GM12892 (cell line): Measurements from ENCODE around the gene CDH10. TPM values are rescaled to one million over a fixed set of nuclear protein-coding genes. Genes with fewer than 3 reads are reported as not detected.

Experiments used
- DNase-seq: peaks from one replicate; pipeline ENCODE4 v3.0.0; 2011; ENCODE audit not compliant: insufficient read length
- FAIRE-seq: peaks from 2 replicates; lab custom pipeline; 2011; peaks lifted over from hg19 to GRCh38; lab: Jason Lieb, UNC
- POLR2A ChIP-seq: IDR thresholded peaks from 2 replicates; pipeline ENCODE4 v1.6.1; 2011; ENCODE audit warnings: low read depth, low read length, control low read depth
- POLR2AphosphoS5 ChIP-seq: IDR thresholded peaks from 2 replicates; pipeline ENCODE4 v1.6.1; 2011; ENCODE audit warnings: low read depth, low read length, control low read depth
- TAF1 ChIP-seq: IDR thresholded peaks from 2 replicates; pipeline ENCODE4 v1.6.1; 2011; ENCODE audit warnings: low read depth, mild to moderate bottlenecking, control low read depth, low read length, borderline replicate concordance
- polyA plus RNA-seq: library from polyadenylated mRNA; unstranded; fragments of >200 nt; gene quantifications from one replicate; pipeline ENCODE4 v1.2.1, GENCODE V29; 2012; ENCODE audit warnings: missing spikeins, inconsistent platforms; ENCODE audit not compliant: missing spikeins

Gene CDH10
- polyA plus RNA-seq, result not detected

DNA sequence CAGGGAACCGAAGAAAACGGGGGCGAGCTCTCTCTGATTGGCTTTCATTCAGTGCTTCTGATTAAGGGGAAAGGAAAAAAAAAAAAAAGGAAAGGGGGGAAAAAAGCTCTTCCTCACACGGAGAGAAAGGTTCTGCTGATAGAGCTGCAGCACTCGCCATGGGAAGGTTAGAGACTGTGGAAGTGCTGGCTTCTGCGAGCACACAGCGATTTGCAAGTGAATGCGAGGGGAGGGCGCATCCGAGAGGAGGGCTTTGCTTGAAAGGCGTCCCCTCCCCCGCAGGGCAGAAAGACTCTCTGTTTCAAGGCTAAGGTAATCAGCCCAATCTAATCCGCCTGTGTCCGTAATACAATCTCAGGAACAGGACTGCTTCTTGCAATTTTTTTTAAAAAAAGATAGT, at the start of gene CDH10:
Gene CDH10, minus strand, starts transcription at position 218 of the 400 bp plus-strand sequence. CDS start 51,488 bp downstream, outside the sequence.
- DNase-seq, result no peak
- FAIRE-seq, result no peak
- TF ChIP-seq POLR2AphosphoS5 (no peak), POLR2A (no peak), TAF1 (no peak)

- FAIRE-seq, result no peak
- TF ChIP-seq TAF1 (no peak), POLR2A (no peak), POLR2AphosphoS5 (no peak)
- no peak for DNase-seq
These were observed 48.8 kb upstream of the CDH10 start for GRCh38 chr5:24693609-24694008.

DNA sequence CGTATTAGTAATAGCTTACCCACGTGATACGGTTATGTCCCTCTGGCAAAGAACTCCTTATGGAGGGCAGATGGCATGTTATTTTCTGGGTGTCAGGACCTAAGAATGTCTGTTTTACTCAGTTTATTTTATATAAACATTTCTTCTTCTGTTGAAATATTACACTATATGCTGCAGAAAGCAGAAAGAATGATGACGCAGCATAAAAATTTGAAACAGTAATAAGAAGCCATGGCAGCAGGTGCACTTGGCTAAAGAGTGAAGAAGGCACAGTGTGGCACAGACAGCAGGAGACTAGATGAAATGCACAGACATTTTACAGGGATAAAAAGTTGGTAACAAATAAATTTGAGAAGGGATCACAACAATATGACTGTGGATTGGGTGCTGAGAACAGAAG, 46.3 kb upstream of the CDH10 start:
- FAIRE-seq (no peak), DNase-seq (no peak)
- TF ChIP-seq POLR2A, result no peak

GRCh38 chr5:24681106-24681505, 36.3 kb upstream of the CDH10 start:
- no peak for FAIRE-seq
- no peak for DNase-seq
- TF ChIP-seq POLR2AphosphoS5 (no peak), TAF1 (no peak), POLR2A (no peak)

- FAIRE-seq, result no peak
- TF ChIP-seq TAF1 (no peak), POLR2A (no peak), POLR2AphosphoS5 (no peak)
- no peak for DNase-seq
These were observed 23.3 kb upstream of the CDH10 start for GRCh38 chr5:24668050-24668449.

DNA sequence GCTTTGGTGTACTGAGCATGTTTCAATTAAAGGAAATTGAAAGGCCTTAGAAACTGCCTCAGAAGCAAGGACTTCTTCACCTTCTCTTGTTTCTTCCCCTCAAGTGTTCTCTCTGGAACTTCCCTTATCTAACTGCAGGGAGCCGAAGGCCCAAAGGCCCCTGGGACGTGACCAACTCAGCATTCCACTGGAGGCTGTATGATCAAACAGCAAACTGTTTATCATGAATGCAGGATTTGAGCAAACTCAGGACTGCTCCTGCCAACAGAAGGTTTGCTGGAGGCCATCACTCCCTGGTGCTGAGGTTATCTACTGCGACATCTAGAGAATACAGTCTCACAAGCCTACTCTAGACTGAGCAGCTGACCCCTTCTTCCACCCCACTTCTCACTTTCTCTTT, 4.8 kb upstream of the CDH10 start:
- no peak for FAIRE-seq
- DNase-seq, result no peak
- TF ChIP-seq POLR2A (no peak), POLR2AphosphoS5 (no peak), TAF1 (no peak)

GRCh38 chr5:24646915-24647314, 2.1 kb upstream of the CDH10 start:
- DNase-seq (no peak), FAIRE-seq (no peak)
- TF ChIP-seq TAF1 (no peak), POLR2A (no peak), POLR2AphosphoS5 (no peak)

DNA sequence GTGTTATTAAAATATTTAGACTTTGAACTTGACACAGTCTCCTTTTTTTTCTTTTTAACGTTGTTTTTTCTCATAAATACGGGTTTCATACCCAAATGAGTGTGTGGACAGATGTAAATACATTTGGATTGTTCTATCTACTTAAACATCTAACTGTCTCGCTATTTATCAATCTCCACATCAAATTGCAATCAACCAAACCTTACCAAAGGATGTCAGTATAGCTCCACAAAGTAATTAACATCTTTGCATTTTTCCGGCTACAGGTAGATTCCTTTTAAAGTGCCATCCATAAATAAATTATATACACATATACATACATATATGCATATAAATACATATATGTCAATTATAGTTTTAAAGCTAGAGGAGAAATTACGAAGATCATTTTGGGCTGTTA, 705 bp upstream of the CDH10 start:
- TF ChIP-seq POLR2AphosphoS5, result no peak
- no peak for TF ChIP-seq TAF1
- no peak for TF ChIP-seq POLR2A
- DNase-seq, result no peak
- FAIRE-seq, result no peak

GRCh38 chr5:24643880-24644279, 898 bp downstream of the CDH10 start:
- FAIRE-seq, result no peak
- DNase-seq, result no peak
- no peak for TF ChIP-seq TAF1
- TF ChIP-seq POLR2AphosphoS5, result no peak
- TF ChIP-seq POLR2A, result no peak

GRCh38 chr5:24643156-24643555, 1.6 kb downstream of the CDH10 start:
- FAIRE-seq (no peak), DNase-seq (no peak)
- TF ChIP-seq TAF1 (no peak), POLR2A (no peak), POLR2AphosphoS5 (no peak)

- TF ChIP-seq POLR2AphosphoS5, result no peak
- no peak for TF ChIP-seq POLR2A
- TF ChIP-seq TAF1, result no peak
- FAIRE-seq (no peak), DNase-seq (no peak)
These were observed 2.8 kb downstream of the CDH10 start for GRCh38 chr5:24642022-24642421.

- no peak for DNase-seq
- TF ChIP-seq POLR2AphosphoS5, result no peak
- TF ChIP-seq TAF1, result no peak
- no peak for FAIRE-seq
These were observed 9.6 kb downstream of the CDH10 start for GRCh38 chr5:24635209-24635608.
